GM13977 (cell line): Measurements from ENCODE around the gene RAB13.

Experiments
- DNase-seq: peaks from one replicate; pipeline ENCODE4 v3.0.0; 2012; ENCODE audit warnings: low spot score
- CTCF ChIP-seq: IDR thresholded peaks from 2 replicates; pipeline ENCODE4 v1.5.1; 2012; ENCODE audit warnings: mild to moderate bottlenecking, control low read depth; ENCODE audit not compliant: insufficient read depth; ENCODE audit errors: extremely low read depth, missing control alignments
- in situ Hi-C: fragments of 300-500 bp; cut with MboI; formaldehyde crosslinking; loops from one replicate; pipeline ENCODE4 v1.12.0; 2022; ENCODE audit warnings: low sequenced_read_pairs, low pct_unique_long_range_greater_than_20kb, mixed read lengths, inconsistent platforms; ENCODE audit not compliant: unreplicated experiment

Gene RAB13

GRCh38 chr1:153936011-153936802 is 49.9 kb downstream of the RAB13 start:
- DNase-seq = no peak
- TF ChIP-seq CTCF = no peak
- in situ Hi-C loops = no loop called here

- in situ Hi-C loops = no loop called here
- TF ChIP-seq CTCF = no peak
- DNase-seq = no peak
These were observed 51.4 kb downstream of the RAB13 start for GRCh38 chr1:153934746-153935145.

- no peak for TF ChIP-seq CTCF
- DNase-seq = no peak
- in situ Hi-C loops = no loop called here
These were observed 52.2 kb downstream of the RAB13 start for GRCh38 chr1:153933955-153934354.

- in situ Hi-C loops = no loop called here
- TF ChIP-seq CTCF = no peak
- DNase-seq = no peak
These were observed 52.7 kb downstream of the RAB13 start for GRCh38 chr1:153933430-153933829.

- no peak for DNase-seq
- in situ Hi-C loops = no loop called here
- no peak for TF ChIP-seq CTCF
These were observed 53.7 kb downstream of the RAB13 start for GRCh38 chr1:153932156-153933131.
